GM12891 (cell line): ENCODE results near the gene ZCCHC17.

Source experiments
- POLR2A ChIP-seq: IDR thresholded peaks from 2 replicates; pipeline ENCODE4 v1.6.1; 2011; ENCODE audit warnings: low read depth, low read length, control low read depth
- POLR2AphosphoS5 ChIP-seq: IDR thresholded peaks from 2 replicates; pipeline ENCODE4 v1.6.1; 2011; ENCODE audit warnings: low read depth, low read length, control low read depth
- POU2F2 ChIP-seq: IDR thresholded peaks from 2 replicates; pipeline ENCODE4 v1.6.1; 2011; ENCODE audit warnings: low read depth, mild to moderate bottlenecking, control low read depth, low read length, moderate library complexity

GRCh38 chr1:31346785-31347184 is 50.0 kb downstream of the ZCCHC17 start:
- TF ChIP-seq POLR2A, result no peak
- no peak for TF ChIP-seq POLR2AphosphoS5
- no peak for TF ChIP-seq POU2F2
